ENCODE measurements around the gene GFAP.

DNA sequence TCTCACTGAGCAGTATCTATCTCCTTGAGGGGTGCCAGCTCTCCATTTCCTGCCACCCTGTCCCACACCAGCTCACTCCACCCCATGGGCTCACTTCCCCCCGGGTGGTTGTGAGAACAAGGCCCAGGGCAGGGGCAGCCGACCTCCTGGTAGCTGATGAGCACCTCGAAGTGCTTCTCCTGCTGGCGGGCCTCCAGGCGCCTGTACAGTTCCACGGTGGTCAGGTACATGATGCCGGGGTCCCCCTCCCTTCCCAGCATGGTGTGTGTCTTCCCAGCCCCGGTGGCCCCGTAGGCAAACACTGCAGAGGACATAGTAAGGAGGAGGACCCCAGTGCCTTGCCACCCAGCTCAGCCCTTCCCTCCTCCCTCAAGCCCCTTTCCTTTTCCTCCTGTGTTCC lies 19.8 kb upstream of the GFAP start:
- TF ChIP-seq POLR2A (IDR thresholded peaks at IDR 0.05) = no peak
- TF ChIP-seq, protein P1, sequence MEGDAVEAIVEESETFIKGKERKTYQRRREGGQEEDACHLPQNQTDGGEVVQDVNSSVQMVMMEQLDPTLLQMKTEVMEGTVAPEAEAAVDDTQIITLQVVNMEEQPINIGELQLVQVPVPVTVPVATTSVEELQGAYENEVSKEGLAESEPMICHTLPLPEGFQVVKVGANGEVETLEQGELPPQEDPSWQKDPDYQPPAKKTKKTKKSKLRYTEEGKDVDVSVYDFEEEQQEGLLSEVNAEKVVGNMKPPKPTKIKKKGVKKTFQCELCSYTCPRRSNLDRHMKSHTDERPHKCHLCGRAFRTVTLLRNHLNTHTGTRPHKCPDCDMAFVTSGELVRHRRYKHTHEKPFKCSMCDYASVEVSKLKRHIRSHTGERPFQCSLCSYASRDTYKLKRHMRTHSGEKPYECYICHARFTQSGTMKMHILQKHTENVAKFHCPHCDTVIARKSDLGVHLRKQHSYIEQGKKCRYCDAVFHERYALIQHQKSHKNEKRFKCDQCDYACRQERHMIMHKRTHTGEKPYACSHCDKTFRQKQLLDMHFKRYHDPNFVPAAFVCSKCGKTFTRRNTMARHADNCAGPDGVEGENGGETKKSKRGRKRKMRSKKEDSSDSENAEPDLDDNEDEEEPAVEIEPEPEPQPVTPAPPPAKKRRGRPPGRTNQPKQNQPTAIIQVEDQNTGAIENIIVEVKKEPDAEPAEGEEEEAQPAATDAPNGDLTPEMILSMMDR (IDR thresholded peaks at IDR 0.05) = no peak

All from testis (tissue), 2 donors.